Lower lobe of right lung (tissue), 2 donors: Measurements from ENCODE around the gene ZNF789. TPM values are rescaled to one million over a fixed set of nuclear protein-coding genes. Genes with fewer than 3 reads are reported as not detected.
"Not testable (repeated sequence)": the region's sequence is repeated elsewhere in the genome, so short reads cannot be mapped to it uniquely, and the experiment has no call there.

Source experiments
- ATAC-seq, 2 donors: fragments of 200-7000 bp; cut with Tn5 transposase; one replicate each; pipeline ENCODE4 v1.9.1; 2020 to 2022; ENCODE audit warnings: mild to moderate bottlenecking in 2 of 2, moderate library complexity in 2 of 2
- DNase-seq: peaks from one replicate; pipeline ENCODE4 v3.0.0-alpha.2; 2020
- H3K27ac ChIP-seq: fragments of 200-600 bp; one replicate; pipeline ENCODE4 v1.8.0; 2022
- H3K27me3 ChIP-seq: fragments of 200-600 bp; one replicate; pipeline ENCODE4 v1.8.0; 2022; ENCODE audit warnings: low read depth
- H3K36me3 ChIP-seq: fragments of 200-600 bp; one replicate; pipeline ENCODE4 v1.8.0; 2022; ENCODE audit warnings: mild to moderate bottlenecking
- H3K4me1 ChIP-seq: fragments of 200-600 bp; one replicate; pipeline ENCODE4 v1.8.0; 2022
- H3K4me3 ChIP-seq: fragments of 200-600 bp; one replicate; pipeline ENCODE4 v1.8.0; 2022; ENCODE audit warnings: mild to moderate bottlenecking
- H3K9me3 ChIP-seq: fragments of 200-600 bp; one replicate; pipeline ENCODE4 v1.8.0; 2022
- intact Hi-C: fragments of 100-400 bp; cut with DNase I; formaldehyde crosslinking; loops from one replicate; pipeline ENCODE4 v1.11.0; 2022
- total RNA-seq: library from RNA; stranded (reverse); fragmentation: NEBNext Ultra II Directional; extraction: Animal tissue kit (Norgen Biotek cat#: 25700); gene quantifications from one replicate; pipeline ENCODE4 v1.2.1, GENCODE V29; 2021
- TF ChIP-seq, protein P1 (sequence below): fragments of 200-600 bp; IDR thresholded peaks from one replicate; pipeline ENCODE4 v1.8.0; 2022; ENCODE audit warnings: antibody characterized with exemption, mild to moderate bottlenecking
- donor health status: DM: no; HTN: yes; CAD: no; lungs with severe emphysema.

Gene ZNF789
- total RNA-seq, 1 donor from 2014 or later = 11.1 TPM

DNA sequence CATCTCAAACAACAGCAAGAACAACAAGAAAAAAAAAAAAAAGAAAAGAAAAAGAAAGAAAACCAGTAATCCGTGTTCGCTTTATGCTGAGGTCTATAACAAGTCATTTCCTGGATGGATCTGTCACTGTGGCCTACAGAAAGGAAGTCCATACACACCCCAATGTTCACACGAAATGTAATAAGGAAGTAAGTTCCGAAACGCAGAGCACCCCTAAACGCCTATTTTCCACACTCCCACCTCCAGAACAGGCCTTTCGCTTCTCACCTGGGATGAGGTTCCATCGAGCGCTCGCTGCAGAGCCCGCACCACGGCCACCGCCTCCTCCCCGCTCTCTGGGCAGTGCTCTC is 26.7 kb downstream of the ZNF789 start:
- H3K4me1 ChIP-seq = peaks cover 30% of the 10 kb centered on the region
- H3K4me3 ChIP-seq = peak overlapping the region; percentile 94
- DNase-seq = no peak
- H3K27ac ChIP-seq = peak overlapping the region; percentile 98
- H3K27me3 ChIP-seq = no peaks in the 10 kb centered on the region
- H3K36me3 ChIP-seq = peaks cover 41% of the 10 kb centered on the region
- intact Hi-C loops = no loop called here
- TF ChIP-seq, protein P1, sequence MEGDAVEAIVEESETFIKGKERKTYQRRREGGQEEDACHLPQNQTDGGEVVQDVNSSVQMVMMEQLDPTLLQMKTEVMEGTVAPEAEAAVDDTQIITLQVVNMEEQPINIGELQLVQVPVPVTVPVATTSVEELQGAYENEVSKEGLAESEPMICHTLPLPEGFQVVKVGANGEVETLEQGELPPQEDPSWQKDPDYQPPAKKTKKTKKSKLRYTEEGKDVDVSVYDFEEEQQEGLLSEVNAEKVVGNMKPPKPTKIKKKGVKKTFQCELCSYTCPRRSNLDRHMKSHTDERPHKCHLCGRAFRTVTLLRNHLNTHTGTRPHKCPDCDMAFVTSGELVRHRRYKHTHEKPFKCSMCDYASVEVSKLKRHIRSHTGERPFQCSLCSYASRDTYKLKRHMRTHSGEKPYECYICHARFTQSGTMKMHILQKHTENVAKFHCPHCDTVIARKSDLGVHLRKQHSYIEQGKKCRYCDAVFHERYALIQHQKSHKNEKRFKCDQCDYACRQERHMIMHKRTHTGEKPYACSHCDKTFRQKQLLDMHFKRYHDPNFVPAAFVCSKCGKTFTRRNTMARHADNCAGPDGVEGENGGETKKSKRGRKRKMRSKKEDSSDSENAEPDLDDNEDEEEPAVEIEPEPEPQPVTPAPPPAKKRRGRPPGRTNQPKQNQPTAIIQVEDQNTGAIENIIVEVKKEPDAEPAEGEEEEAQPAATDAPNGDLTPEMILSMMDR = no peak
- ATAC-seq = peak; percentile 34 to 54
- H3K9me3 ChIP-seq = peaks cover 7% of the 10 kb centered on the region

GRCh38 chr7:99499721-99500636 is 27.3 kb downstream of the ZNF789 start, which contains the start of gene ZNF394:
Gene ZNF394, minus strand, starts transcription at chr7:99500281. Its CDS starts 188 bp downstream, at chr7:99500093.
- TF ChIP-seq, protein P1 = no peak
- intact Hi-C loops = no loop called here
- ATAC-seq = peak; percentile 81 to 83

GRCh38 chr7:99500637-99501009 is 27.9 kb downstream of the ZNF789 start:
- no peaks in the 10 kb centered on the region for H3K9me3 ChIP-seq
- TF ChIP-seq, protein P1 = no peak

More at GRCh38 chr7:99499721-99500636, 27.3 kb downstream of the ZNF789 start, which contains the start of gene ZNF394:
- Histone ChIP-seq H3K4me3 (peak within 1 kb of the TSS; percentile 94), H3K4me1 (peaks cover 30% of the 10 kb centered on the region), H3K9me3 (peaks cover under 1% of the 10 kb centered on the region), H3K27ac (peak within 1 kb of the TSS; percentile 98), H3K36me3 (peaks cover 35% of the 10 kb centered on the region), H3K27me3 (no peaks in the 10 kb centered on the region)
- DNase-seq = peak; percentile 96

DNA sequence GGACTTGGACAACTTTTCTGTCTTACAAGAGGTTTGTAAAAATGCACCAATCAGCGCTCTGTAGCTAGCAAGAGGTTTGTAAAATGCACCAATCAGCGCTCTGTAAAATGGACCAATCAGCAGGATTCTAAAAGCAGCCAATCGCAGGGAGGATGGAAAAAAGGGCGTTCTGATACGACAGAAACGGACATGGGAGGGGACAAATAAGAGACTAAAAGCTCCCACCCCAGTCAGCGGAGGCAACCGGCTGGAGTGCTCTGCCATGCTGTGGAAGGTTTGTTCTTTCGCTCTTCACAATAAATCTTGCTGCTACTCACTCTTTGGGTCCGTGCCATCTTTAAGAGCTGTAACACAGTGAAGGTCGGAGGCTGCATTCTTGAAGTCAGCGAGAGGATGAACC is 28.5 kb downstream of the ZNF789 start:
- intact Hi-C loops, DNase-seq, ATAC-seq, H3K27ac ChIP-seq, H3K27me3 ChIP-seq, H3K9me3 ChIP-seq: not testable (repeated sequence)
- Histone ChIP-seq H3K4me1 (peaks cover 40% of the 10 kb centered on the region), H3K4me3 (peak overlapping the region; percentile 94), H3K36me3 (peaks cover 23% of the 10 kb centered on the region)

More at GRCh38 chr7:99500637-99501009, 27.9 kb downstream of the ZNF789 start:
- peak overlapping the region; percentile 98 for H3K27ac ChIP-seq
- H3K36me3 ChIP-seq = peaks cover 29% of the 10 kb centered on the region
- H3K4me1 ChIP-seq = peaks cover 34% of the 10 kb centered on the region
- peak overlapping the region; percentile 94 for H3K4me3 ChIP-seq
- ATAC-seq (no peak), DNase-seq (no peak)
- no peaks in the 10 kb centered on the region for H3K27me3 ChIP-seq
- intact Hi-C loops = no loop called here

DNA sequence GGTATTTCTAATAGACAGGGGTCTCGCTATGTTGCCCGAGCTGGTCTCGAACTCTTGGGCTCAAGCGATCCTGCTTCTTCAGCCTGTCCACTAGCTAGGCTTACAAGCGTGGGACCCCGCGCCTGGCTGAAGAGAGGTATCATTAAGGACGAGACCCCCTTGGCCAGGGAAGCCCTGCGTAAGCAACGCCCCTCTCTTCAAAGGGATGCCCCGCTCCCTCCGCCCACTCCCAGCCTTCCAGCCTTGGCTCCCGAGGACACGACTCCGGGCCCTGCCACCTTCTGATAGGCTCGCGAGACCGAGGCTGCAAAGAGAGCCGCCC is 31.6 kb downstream of the ZNF789 start:
- Histone ChIP-seq H3K27me3 (no peaks in the 10 kb centered on the region), H3K4me3 (peak overlapping the region; percentile 85), H3K27ac (peak overlapping the region; percentile 92), H3K36me3 (no peaks in the 10 kb centered on the region), H3K4me1 (peaks cover 41% of the 10 kb centered on the region), H3K9me3 (no peaks in the 10 kb centered on the region)
- intact Hi-C loops = no loop called here
- ATAC-seq (no peak), DNase-seq (no peak)
- TF ChIP-seq, protein P1 = no peak
